Smooth muscle cell (in vitro differentiated cells): ENCODE measurements around the gene STT3B. TPM values are rescaled to one million over a fixed set of nuclear protein-coding genes. Genes with fewer than 3 reads are reported as not detected.
"Not testable (repeated sequence)": the region's sequence is repeated elsewhere in the genome, so short reads cannot be mapped to it uniquely, and the experiment has no call there.

Experiments used
- DNase-seq: peaks from one replicate; lab custom pipeline; 2025; ENCODE audit not compliant: unreplicated experiment; lab: John Stamatoyannopoulos, UW
- H2AFZ ChIP-seq: fragments of 200-600 bp; sonication (generic); 2 replicates; pipeline ENCODE4 v1.6.0; 2016; ENCODE audit warnings: antibody characterized with exemption, low read depth, mild to moderate bottlenecking
- H3F3A ChIP-seq: fragments of 200-600 bp; sonication (generic); 2 replicates; pipeline ENCODE4 v1.6.0; 2017; ENCODE audit warnings: antibody characterized with exemption, low read depth
- H3K27ac ChIP-seq: fragments of 200-600 bp; sonication (generic); 2 replicates; pipeline ENCODE4 v1.5.1; 2016; ENCODE audit warnings: low read depth, mild to moderate bottlenecking
- H3K27me3 ChIP-seq: fragments of 200-600 bp; sonication (generic); 2 replicates; pipeline ENCODE4 v1.6.1; 2016; ENCODE audit warnings: low read depth, mild to moderate bottlenecking
- H3K36me3 ChIP-seq: fragments of 200-600 bp; sonication (generic); 2 replicates; pipeline ENCODE4 v1.5.1; 2016; ENCODE audit warnings: low read depth
- H3K4me1 ChIP-seq: fragments of 200-600 bp; sonication (generic); 2 replicates; pipeline ENCODE4 v1.5.1; 2016; ENCODE audit warnings: low read depth
- H3K4me2 ChIP-seq: fragments of 200-600 bp; sonication (generic); 2 replicates; pipeline ENCODE4 v1.6.0; 2016; ENCODE audit warnings: mild to moderate bottlenecking
- H3K4me3 ChIP-seq: fragments of 200-600 bp; sonication (generic); 2 replicates; pipeline ENCODE4 v1.5.1; 2016; ENCODE audit warnings: mild to moderate bottlenecking
- H3K79me2 ChIP-seq: fragments of 200-600 bp; sonication (generic); 2 replicates; pipeline ENCODE4 v1.6.0; 2016; ENCODE audit warnings: low read depth, mild to moderate bottlenecking
- H3K9ac ChIP-seq: fragments of 200-600 bp; sonication (generic); 2 replicates; pipeline ENCODE4 v1.6.0; 2016; ENCODE audit warnings: low read depth
- H3K9me3 ChIP-seq: fragments of 200-600 bp; sonication (generic); replicated peaks from 2 replicates; pipeline ENCODE4 v1.5.1; 2016; ENCODE audit warnings: low read depth
- H4K20me1 ChIP-seq: fragments of 200-600 bp; sonication (generic); 2 replicates; pipeline ENCODE4 v1.6.0; 2016; ENCODE audit warnings: low read depth
- CTCF ChIP-seq: fragments of 200-600 bp; sonication (generic); IDR thresholded peaks from 2 replicates; pipeline ENCODE4 v1.5.1; 2017; ENCODE audit warnings: borderline replicate concordance, mild to moderate bottlenecking, antibody characterized with exemption; ENCODE audit not compliant: insufficient read depth, poor library complexity, severe bottlenecking
- WGBS: methylation state at CpG from one replicate; pipeline ENCODE4 v1.1.7; 2016; ENCODE audit warnings: low lambda C conversion rate; 5-methylcytosine and 5-hydroxymethylcytosine counted together
- polyA plus RNA-seq: library from polyadenylated mRNA; unstranded; fragments of >200 nt; fragmentation: Nextera tagmentation; extraction: Ambion mirVana; gene quantifications from 2 replicates; pipeline ENCODE4 v1.2.1, GENCODE V29; 2016
- total RNA-seq: library from RNA; depleted of rRNA; stranded (reverse); fragments of >200 nt; gene quantifications from 2 replicates; pipeline ENCODE4 v1.2.3, GENCODE V29; 2014

STT3B gene
- total and polyA plus RNA-seq, 2 experiments from 2014 or later: 79.1 to 191 TPM

- no peaks in the 10 kb centered on the region for H3K4me1 ChIP-seq
- over 99% methylated on average over 3 of the region's 3 CpGs for WGBS
- no peak overlapping the region for H3K4me2 ChIP-seq
- no peaks in the 10 kb centered on the region for H3F3A ChIP-seq
- no peak for TF ChIP-seq CTCF
- DNase-seq: no peak
- H3K9ac ChIP-seq: no peak overlapping the region
- H3K4me3 ChIP-seq: no peak overlapping the region
- H3K9me3 ChIP-seq: no peaks in the 10 kb centered on the region
- peaks cover 15% of the 10 kb centered on the region for H4K20me1 ChIP-seq
- H3K79me2 ChIP-seq: peaks cover 52% of the 10 kb centered on the region
- no peak overlapping the region for H2AFZ ChIP-seq
- no peak overlapping the region for H3K27ac ChIP-seq
- no peaks in the 10 kb centered on the region for H3K27me3 ChIP-seq
- peaks cover 10% of the 10 kb centered on the region for H3K36me3 ChIP-seq
Observed at GRCh38 chr3:31600431-31600830, 67.7 kb downstream of the STT3B start.

- peaks cover 10% of the 10 kb centered on the region for H3K36me3 ChIP-seq
- not testable (repeated sequence) for H3K9me3 ChIP-seq, DNase-seq, H3K9ac ChIP-seq, H3F3A ChIP-seq, H4K20me1 ChIP-seq, H3K4me1 ChIP-seq, H3K27me3 ChIP-seq, H2AFZ ChIP-seq, H3K27ac ChIP-seq, H3K4me2 ChIP-seq, H3K4me3 ChIP-seq
- peaks cover 45% of the 10 kb centered on the region for H3K79me2 ChIP-seq
- WGBS: 96% methylated on average over 1 of the region's 1 CpG
Observed at GRCh38 chr3:31605333-31605732, 72.6 kb downstream of the STT3B start.

- Histone ChIP-seq H3K9me3 (no peaks in the 10 kb centered on the region), H3K4me2 (no peak overlapping the region), H3F3A (no peaks in the 10 kb centered on the region), H4K20me1 (peaks cover 5% of the 10 kb centered on the region), H3K9ac (no peak overlapping the region), H3K27me3 (no peaks in the 10 kb centered on the region), H2AFZ (no peak overlapping the region), H3K36me3 (peaks cover 10% of the 10 kb centered on the region), H3K27ac (no peak overlapping the region), H3K4me3 (no peak overlapping the region), H3K79me2 (peaks cover 39% of the 10 kb centered on the region), H3K4me1 (no peaks in the 10 kb centered on the region)
- no peak for DNase-seq
- no peak for TF ChIP-seq CTCF
- WGBS: 97% methylated on average over 4 of the region's 4 CpGs
Observed at GRCh38 chr3:31606453-31606852, 73.7 kb downstream of the STT3B start.

- 100% methylated on average over 1 of the region's 1 CpG for WGBS
- no peaks in the 10 kb centered on the region for H3K4me1 ChIP-seq
- H3K36me3 ChIP-seq: no peaks in the 10 kb centered on the region
- H3K4me3 ChIP-seq: no peak overlapping the region
- peak; percentile 63 for TF ChIP-seq CTCF
- no peak for DNase-seq
- H3F3A ChIP-seq: peaks cover 9% of the 10 kb centered on the region
- H3K9ac ChIP-seq: no peak overlapping the region
- no peak overlapping the region for H2AFZ ChIP-seq
- H3K27me3 ChIP-seq: no peaks in the 10 kb centered on the region
- no peak overlapping the region for H3K4me2 ChIP-seq
- H3K9me3 ChIP-seq: no peaks in the 10 kb centered on the region
- H3K79me2 ChIP-seq: peaks cover 40% of the 10 kb centered on the region
- H3K27ac ChIP-seq: peak overlapping the region; percentile 33
- peaks cover 5% of the 10 kb centered on the region for H4K20me1 ChIP-seq
Observed at GRCh38 chr3:31610700-31611275, 78.1 kb downstream of the STT3B start.
